Measurements from ENCODE around the gene INPP5A. TPM values are rescaled to one million over a fixed set of nuclear protein-coding genes. Genes with fewer than 3 reads are reported as not detected.

Gene INPP5A
- total RNA-seq, 1 donor from 2014 or later = 35.4 TPM

DNA sequence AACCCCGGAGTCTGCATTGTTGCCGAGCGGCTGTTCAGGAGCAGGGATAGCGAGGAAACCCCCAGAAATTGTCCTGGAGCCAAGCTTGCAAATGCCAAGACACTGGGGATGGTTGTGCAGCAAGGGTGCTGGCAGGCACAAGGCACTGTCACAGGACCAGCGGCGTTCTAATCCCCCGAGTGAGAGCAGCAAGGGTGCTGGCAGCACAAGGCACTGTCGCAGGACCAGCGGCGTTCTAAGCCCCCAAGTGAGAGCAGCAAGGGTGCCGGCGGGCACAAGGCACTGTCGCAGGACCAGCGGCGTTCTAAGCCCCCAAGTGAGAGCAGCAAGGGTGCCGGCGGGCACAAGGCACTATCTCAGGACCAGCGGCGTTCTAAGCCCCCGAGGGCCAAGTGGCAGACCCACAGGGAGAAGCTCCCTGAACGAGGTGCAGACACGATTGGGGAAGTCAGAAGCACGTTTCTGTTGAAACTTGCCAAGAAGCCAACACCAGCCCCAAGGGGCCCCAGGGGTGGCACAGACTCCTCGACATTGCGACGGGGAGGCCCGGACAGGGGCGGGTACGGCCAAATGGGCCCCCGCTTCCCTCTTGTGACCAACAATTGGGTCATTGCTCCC is 40.4 kb upstream of the INPP5A start:
- Mint-ChIP-seq H3K27ac (ENCODE audit: unreplicated experiment) (no peak overlapping the region), H3K4me3 (no peak overlapping the region), H3K36me3 (ENCODE audit: low read depth) (no peaks in the 10 kb centered on the region), H3K9me3 (no peaks in the 10 kb centered on the region), H3K4me1 (peaks cover 26% of the 10 kb centered on the region), H3K27me3 (ENCODE audit: low read depth) (no peaks in the 10 kb centered on the region)
- no peak for DNase-seq (ENCODE audit: low read depth, low spot score)
- TF ChIP-seq, protein P1, sequence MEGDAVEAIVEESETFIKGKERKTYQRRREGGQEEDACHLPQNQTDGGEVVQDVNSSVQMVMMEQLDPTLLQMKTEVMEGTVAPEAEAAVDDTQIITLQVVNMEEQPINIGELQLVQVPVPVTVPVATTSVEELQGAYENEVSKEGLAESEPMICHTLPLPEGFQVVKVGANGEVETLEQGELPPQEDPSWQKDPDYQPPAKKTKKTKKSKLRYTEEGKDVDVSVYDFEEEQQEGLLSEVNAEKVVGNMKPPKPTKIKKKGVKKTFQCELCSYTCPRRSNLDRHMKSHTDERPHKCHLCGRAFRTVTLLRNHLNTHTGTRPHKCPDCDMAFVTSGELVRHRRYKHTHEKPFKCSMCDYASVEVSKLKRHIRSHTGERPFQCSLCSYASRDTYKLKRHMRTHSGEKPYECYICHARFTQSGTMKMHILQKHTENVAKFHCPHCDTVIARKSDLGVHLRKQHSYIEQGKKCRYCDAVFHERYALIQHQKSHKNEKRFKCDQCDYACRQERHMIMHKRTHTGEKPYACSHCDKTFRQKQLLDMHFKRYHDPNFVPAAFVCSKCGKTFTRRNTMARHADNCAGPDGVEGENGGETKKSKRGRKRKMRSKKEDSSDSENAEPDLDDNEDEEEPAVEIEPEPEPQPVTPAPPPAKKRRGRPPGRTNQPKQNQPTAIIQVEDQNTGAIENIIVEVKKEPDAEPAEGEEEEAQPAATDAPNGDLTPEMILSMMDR (conservative IDR thresholded peaks at IDR 0.05) = no peak

DNA sequence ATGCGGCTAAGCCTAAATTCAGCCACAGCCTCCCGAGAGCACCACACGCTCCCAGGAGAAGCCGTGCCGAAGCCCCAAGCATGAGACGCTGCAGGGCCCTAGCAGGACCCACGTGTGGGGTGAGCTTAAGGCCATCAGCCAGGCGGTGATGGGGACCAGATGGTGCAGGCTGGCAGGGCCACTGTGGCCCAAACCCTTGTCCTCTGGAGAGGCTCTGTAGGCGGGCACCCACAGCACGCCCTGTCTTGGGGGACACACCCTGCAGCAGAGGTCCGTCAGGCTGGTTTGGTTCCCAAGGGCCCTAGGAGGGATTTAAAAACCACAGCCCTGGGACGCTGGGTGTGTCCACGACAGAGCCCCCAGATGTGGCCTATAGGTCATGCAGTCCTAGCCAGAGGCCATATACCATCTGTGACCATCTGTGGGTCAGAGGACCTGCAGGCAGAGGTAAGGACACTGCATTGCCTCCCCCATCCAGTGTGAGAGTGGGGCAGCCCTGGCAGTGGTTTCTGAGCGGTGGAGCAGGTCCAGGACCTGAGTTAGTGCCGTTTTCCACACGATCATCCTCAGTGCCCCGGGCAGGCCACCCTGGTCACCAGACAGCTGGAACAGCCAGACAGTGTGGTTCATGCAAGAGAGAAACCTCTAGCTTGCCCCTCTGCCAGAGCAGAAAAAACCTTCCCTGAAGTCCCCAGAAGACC is 39.6 kb upstream of the INPP5A start:
- no peaks in the 10 kb centered on the region for H3K27me3 Mint-ChIP-seq (ENCODE audit: low read depth)

DNA sequence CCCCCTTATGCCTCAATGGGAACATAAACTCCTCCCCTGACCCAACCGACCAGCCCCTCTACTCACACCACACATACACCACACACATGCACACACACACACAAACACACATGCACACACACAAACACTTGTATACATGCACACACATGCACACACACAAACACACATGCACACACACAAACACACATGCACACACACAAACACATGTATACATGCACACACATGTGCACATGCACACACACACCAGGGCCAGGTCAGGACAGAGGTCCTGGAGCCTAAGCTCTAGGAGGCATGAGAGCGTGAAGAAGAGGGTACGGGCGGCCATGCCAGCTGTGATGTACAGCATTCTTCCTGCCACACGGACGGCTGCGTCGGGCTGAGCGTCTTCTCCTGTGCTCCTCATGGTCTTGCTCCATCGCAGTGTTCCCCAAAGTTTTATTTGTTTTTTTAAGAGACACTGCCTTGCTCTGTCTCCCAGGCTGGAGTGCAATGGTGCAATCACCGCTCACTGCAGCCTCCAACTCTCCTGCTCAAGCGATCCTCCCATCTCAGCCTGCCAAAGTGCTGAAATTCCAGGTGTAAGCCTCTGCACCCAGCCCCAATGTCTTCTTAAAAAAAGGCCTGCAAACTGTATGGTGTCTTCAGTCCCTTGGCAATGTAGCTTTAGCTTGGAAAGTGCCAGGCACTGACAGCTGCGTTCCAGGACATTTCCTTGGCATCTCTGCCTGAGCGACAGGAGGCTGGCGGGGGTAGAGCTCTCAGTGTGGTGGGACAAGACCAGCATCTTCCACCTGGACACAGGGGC is 38.8 kb upstream of the INPP5A start:
- TF ChIP-seq, protein P1 (conservative IDR thresholded peaks at IDR 0.05) = no peak
- H3K4me1 Mint-ChIP-seq = peaks cover 10% of the 10 kb centered on the region
- H3K27me3 Mint-ChIP-seq (ENCODE audit: low read depth) = no peaks in the 10 kb centered on the region
- H3K4me3 Mint-ChIP-seq = no peak overlapping the region
- H3K27ac Mint-ChIP-seq (ENCODE audit: unreplicated experiment) = no peak overlapping the region
- no peak for DNase-seq (ENCODE audit: low read depth, low spot score)
- no peaks in the 10 kb centered on the region for H3K36me3 Mint-ChIP-seq (ENCODE audit: low read depth)
- H3K9me3 Mint-ChIP-seq = no peaks in the 10 kb centered on the region

More for the DNA sequence above, 39.6 kb upstream of the INPP5A start:
- H3K4me1 Mint-ChIP-seq = peaks cover 18% of the 10 kb centered on the region
- no peak overlapping the region for H3K4me3 Mint-ChIP-seq
- no peaks in the 10 kb centered on the region for H3K9me3 Mint-ChIP-seq
- H3K27ac Mint-ChIP-seq (ENCODE audit: unreplicated experiment) = no peak overlapping the region
- DNase-seq (ENCODE audit: low read depth, low spot score) = no peak
- H3K36me3 Mint-ChIP-seq (ENCODE audit: low read depth) = no peaks in the 10 kb centered on the region
- TF ChIP-seq, protein P1 (conservative IDR thresholded peaks at IDR 0.05) = no peak

DNA sequence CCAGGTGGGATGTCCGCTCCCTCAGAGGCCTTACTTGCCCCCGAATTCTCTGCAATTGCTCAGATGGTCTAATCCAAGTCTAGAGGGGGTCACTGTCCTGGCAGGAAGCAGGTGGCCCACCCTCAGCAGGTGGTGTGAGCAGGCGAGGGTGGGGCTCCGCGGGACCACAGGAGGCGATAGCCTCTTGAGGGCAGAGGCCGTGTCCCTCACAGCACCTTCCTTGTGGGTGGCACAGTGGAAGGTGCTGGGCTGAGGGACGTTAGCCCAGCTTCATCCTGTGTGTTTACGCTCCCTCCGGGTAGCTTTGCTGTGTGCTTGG is 38.3 kb upstream of the INPP5A start:
- Mint-ChIP-seq H3K27me3 (ENCODE audit: low read depth) (no peaks in the 10 kb centered on the region), H3K27ac (ENCODE audit: unreplicated experiment) (no peak overlapping the region), H3K4me3 (no peak overlapping the region), H3K36me3 (ENCODE audit: low read depth) (no peaks in the 10 kb centered on the region), H3K4me1 (peaks cover 5% of the 10 kb centered on the region), H3K9me3 (no peaks in the 10 kb centered on the region)
- TF ChIP-seq, protein P1 (conservative IDR thresholded peaks at IDR 0.05) = no peak
- DNase-seq (ENCODE audit: low read depth, low spot score) = no peak

DNA sequence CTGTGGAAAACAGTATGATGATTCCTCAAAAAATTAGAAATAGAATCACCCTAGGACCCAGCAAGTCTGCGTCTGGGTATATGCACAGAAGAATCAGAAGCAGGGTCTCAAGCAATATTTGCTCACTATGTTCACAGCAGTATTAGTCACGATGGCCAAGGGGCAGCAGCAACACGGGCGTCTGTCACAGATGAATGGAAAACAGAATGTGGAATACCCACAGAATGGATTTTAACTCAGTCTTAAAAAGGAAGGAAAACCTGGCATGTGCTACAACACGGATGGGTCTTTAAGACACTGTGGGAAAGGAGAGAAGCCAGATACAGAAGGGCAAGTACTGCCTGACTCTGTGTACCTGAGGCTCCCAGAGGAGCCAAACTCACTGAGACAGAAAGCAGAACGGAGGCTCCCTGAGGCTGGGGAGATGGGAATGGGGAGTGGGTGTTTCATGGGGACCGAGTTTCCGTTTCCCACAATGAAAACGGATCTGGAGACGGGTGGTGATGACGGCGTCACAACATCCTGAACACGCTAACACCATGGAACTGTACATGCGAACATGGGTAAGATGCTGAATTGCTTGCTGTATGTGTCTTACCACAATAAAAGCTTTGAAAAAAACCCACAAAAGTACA is 36.7 kb upstream of the INPP5A start:
- DNase-seq (ENCODE audit: low read depth, low spot score) = no peak
- H3K4me1 Mint-ChIP-seq = no peaks in the 10 kb centered on the region
- no peak overlapping the region for H3K4me3 Mint-ChIP-seq
- TF ChIP-seq, protein P1 (conservative IDR thresholded peaks at IDR 0.05) = no peak
- no peak overlapping the region for H3K27ac Mint-ChIP-seq (ENCODE audit: unreplicated experiment)
- H3K36me3 Mint-ChIP-seq (ENCODE audit: low read depth) = no peaks in the 10 kb centered on the region
- no peaks in the 10 kb centered on the region for H3K27me3 Mint-ChIP-seq (ENCODE audit: low read depth)
- H3K9me3 Mint-ChIP-seq = no peaks in the 10 kb centered on the region
